ENCODE results near the gene TCTA.

TCTA gene

GRCh38 chr3:49461443-49462171 is 49.4 kb downstream of the TCTA start:
- Mint-ChIP-seq H3K27ac (no peak overlapping the region), H3K9me3 (ENCODE audit: low read depth) (no peaks in the 10 kb centered on the region), H3K4me1 (ENCODE audit: low read depth) (no peaks in the 10 kb centered on the region), H3K27me3 (no peaks in the 10 kb centered on the region), H3K4me3 (no peak overlapping the region), H3K36me3 (no peaks in the 10 kb centered on the region)

GRCh38 chr3:49462222-49462621 is 50.0 kb downstream of the TCTA start:
- no peak overlapping the region for H3K4me3 Mint-ChIP-seq
- no peaks in the 10 kb centered on the region for H3K36me3 Mint-ChIP-seq
- no peaks in the 10 kb centered on the region for H3K27me3 Mint-ChIP-seq
- H3K27ac Mint-ChIP-seq = no peak overlapping the region
- no peaks in the 10 kb centered on the region for H3K4me1 Mint-ChIP-seq (ENCODE audit: low read depth)
- no peaks in the 10 kb centered on the region for H3K9me3 Mint-ChIP-seq (ENCODE audit: low read depth)

GRCh38 chr3:49465270-49466034 is 53.2 kb downstream of the TCTA start:
- Mint-ChIP-seq H3K27ac (no peak overlapping the region), H3K4me3 (no peak overlapping the region), H3K27me3 (no peaks in the 10 kb centered on the region), H3K9me3 (ENCODE audit: low read depth) (no peaks in the 10 kb centered on the region), H3K4me1 (ENCODE audit: low read depth) (peaks cover 5% of the 10 kb centered on the region), H3K36me3 (no peaks in the 10 kb centered on the region)

Data from activated naive CD8-positive, alpha-beta T cell (primary cell).